Astrocyte of the spinal cord (primary cell): ENCODE results near the gene GTF2A1L.

Experiments used
- DNase-seq: peaks from one replicate; pipeline ENCODE4 v3.0.0; 2011; ENCODE audit warnings: low read depth, low spot score
- H3K4me3 ChIP-seq: 2 replicates; pipeline ENCODE4 v1.5.1; 2011; ENCODE audit warnings: low read depth, mild to moderate bottlenecking, low read length, moderate library complexity
- CTCF ChIP-seq: IDR thresholded peaks from 2 replicates; pipeline ENCODE4 v1.5.1; 2012; ENCODE audit warnings: low read depth, mild to moderate bottlenecking, low read length, inconsistent platforms
- in situ Hi-C: cut with HindIII; loops from 2 replicates; pipeline ENCODE4 v1.10.0; 2017; ENCODE audit warnings: low sequenced_read_pairs

The GTF2A1L gene

GRCh38 chr2:48624696-48625095 is 7.0 kb downstream of the GTF2A1L start:
- DNase-seq, result no peak
- no peak overlapping the region for H3K4me3 ChIP-seq
- in situ Hi-C loops, result no loop called here
- TF ChIP-seq CTCF, result no peak

- in situ Hi-C loops, result no loop called here
- no peak overlapping the region for H3K4me3 ChIP-seq
- TF ChIP-seq CTCF, result no peak
- DNase-seq, result no peak
Measured at GRCh38 chr2:48626047-48626446, 8.4 kb downstream of the GTF2A1L start.

- no peak for TF ChIP-seq CTCF
- DNase-seq, result no peak
- in situ Hi-C loops, result no loop called here
- H3K4me3 ChIP-seq, result no peak overlapping the region
Measured at GRCh38 chr2:48633143-48633542, 15.5 kb downstream of the GTF2A1L start.

- TF ChIP-seq CTCF, result no peak
- in situ Hi-C loops, result no loop called here
- H3K4me3 ChIP-seq, result no peak overlapping the region
- no peak for DNase-seq
Measured at GRCh38 chr2:48635786-48636185, 18.1 kb downstream of the GTF2A1L start.

DNA sequence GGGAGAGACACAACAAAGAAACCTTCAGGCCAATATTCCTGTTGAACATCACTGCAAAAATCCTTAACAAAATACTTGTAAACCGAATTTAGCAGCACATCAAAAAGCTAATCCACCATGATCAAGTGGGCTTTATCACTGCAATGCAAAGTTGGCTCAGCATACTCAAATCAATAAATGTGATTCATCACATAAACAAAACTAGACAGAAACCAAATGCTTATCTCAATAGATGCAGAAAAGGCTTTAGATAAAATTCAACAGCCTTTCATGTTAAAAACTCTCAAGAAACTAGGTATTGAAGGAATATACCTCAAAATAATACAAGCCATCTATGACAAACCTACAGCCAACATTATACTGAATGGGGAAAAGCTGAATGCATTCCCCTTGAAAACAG is 20.6 kb downstream of the GTF2A1L start:
- in situ Hi-C loops, result no loop called here
- no peak for DNase-seq
- no peak overlapping the region for H3K4me3 ChIP-seq
- no peak for TF ChIP-seq CTCF

GRCh38 chr2:48651158-48651790 is 33.6 kb downstream of the GTF2A1L start:
- no peak for TF ChIP-seq CTCF

More at GRCh38 chr2:48651158-48651790, 33.6 kb downstream of the GTF2A1L start:
- peak; percentile 31 for DNase-seq
- in situ Hi-C loops, result no loop called here
- no peak overlapping the region for H3K4me3 ChIP-seq
